Gastrocnemius medialis (tissue), 4 donors: Measurements from ENCODE around the gene XPO5. TPM values are rescaled to one million over a fixed set of nuclear protein-coding genes. Genes with fewer than 3 reads are reported as not detected.
"Not testable (repeated sequence)": the region's sequence is repeated elsewhere in the genome, so short reads cannot be mapped to it uniquely, and the experiment has no call there.

ENCODE experiments used
- ATAC-seq, 2 donors: fragments of 150-250 bp; one replicate each; pipeline ENCODE4 v1.9.1; 2016
- DNase-seq, 2 donors: peaks; one replicate each; pipeline ENCODE4 v3.0.0-alpha.2; 2019
- H3K27ac ChIP-seq, 4 donors: fragments of 200-600 bp; sonication (generic); 1 replicate in 1 of 4; 2 replicates in 3 of 4; pipeline ENCODE4 v1.5.1; 2016 to 2018; ENCODE audit warnings: mild to moderate bottlenecking in 2 of 4, moderate library complexity in 1 of 4
- H3K27me3 ChIP-seq, 3 donors: fragments of 200-600 bp; sonication (generic) in 2 of 3; 1 replicate in 1 of 3; 2 replicates in 2 of 3; pipeline versions ENCODE4 v1.5.1 to v1.6.0; 2016 to 2019; ENCODE audit warnings: mild to moderate bottlenecking in 1 of 3, moderate library complexity in 1 of 3
- H3K36me3 ChIP-seq, 2 donors: fragments of 200-600 bp; sonication (generic) in 1 of 2; one replicate each; pipeline ENCODE4 v1.5.1; 2017 to 2018
- H3K4me1 ChIP-seq, 2 donors: fragments of 200-600 bp; sonication (generic) in 1 of 2; one replicate each; pipeline ENCODE4 v1.5.1; 2016 to 2017; ENCODE audit warnings: mild to moderate bottlenecking in 2 of 2
- H3K4me3 ChIP-seq, 4 donors: fragments of 200-600 bp; sonication (generic) in 3 of 4; 1 replicate in 1 of 4; 2 replicates in 3 of 4; pipeline ENCODE4 v1.5.1; 2016 to 2019; ENCODE audit warnings: mild to moderate bottlenecking in 2 of 4
- H3K9me3 ChIP-seq, 3 donors: fragments of 200-600 bp; sonication (generic) in 2 of 3; 1 replicate in 1 of 3; 2 replicates in 2 of 3; pipeline ENCODE4 v1.5.1; 2016 to 2019
- POLR2A ChIP-seq, 2 donors: fragments of 450-650 bp; IDR thresholded peaks; one replicate each; pipeline ENCODE4 v1.6.1; 2017; ENCODE audit warnings: antibody characterized with exemption in 2 of 2, mild to moderate bottlenecking in 2 of 2, moderate library complexity in 2 of 2
- in situ Hi-C, 4 donors: fragments of 200-750 bp; cut with MboI; loops; one replicate each; pipeline versions ENCODE4 v1.15.0 to v1.8.0; 2017; ENCODE audit warnings: low sequenced_read_pairs in 4 of 4
- intact Hi-C: fragments of 100-400 bp; cut with DNase I; formaldehyde crosslinking; loops from one replicate; pipeline ENCODE4 v1.15.1; 2023; ENCODE audit warnings: low total_unique reads
- total RNA-seq, 4 donors: library from RNA; depleted of rRNA; stranded (reverse); fragments of >200 nt; gene quantifications; one replicate each; pipeline versions ENCODE4 v1.1.0 to v1.2.3, GENCODE V29; 2016
- TF ChIP-seq, protein P1 (sequence below), 5 experiments: fragments of 450-650 bp in 3 of 5; fragments of 200-600 bp in 2 of 5; sonication (generic) in 2 of 5; IDR thresholded peaks in 4 of 5; conservative IDR thresholded peaks in 1 of 5; 1 replicate in 4 of 5; 2 replicates in 1 of 5; pipeline ENCODE4 v1.5.1; 2016 to 2019; ENCODE audit warnings: antibody characterized with exemption in 5 of 5, mild to moderate bottlenecking in 3 of 5, moderate library complexity in 3 of 5

XPO5 gene
- total RNA-seq, 4 donors from 2014 or later = 11.8 to 21.8 (median 16.6) TPM

DNA sequence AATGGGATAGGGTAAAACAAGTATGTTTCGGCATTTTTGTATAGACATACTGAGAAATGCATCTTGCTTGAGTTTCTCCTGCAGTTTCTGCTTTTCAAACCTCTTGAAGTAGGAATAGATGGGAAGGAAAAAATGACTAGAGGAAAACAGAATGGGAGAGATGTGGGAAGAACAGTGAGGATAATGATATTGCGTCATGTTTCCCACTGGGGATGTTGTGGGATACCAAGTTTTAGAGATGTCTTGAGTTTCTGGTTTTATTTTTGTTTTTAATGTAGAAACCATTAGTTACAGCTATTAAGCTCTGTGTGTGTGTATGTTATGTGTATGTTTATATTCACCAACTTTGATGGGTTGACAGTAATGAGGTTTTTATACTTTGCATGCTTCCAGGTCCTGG, 24.8 kb upstream of the XPO5 start:
- Histone ChIP-seq H3K4me3 (no peak overlapping the region), H3K36me3 (peaks cover 0 to 53% of the 10 kb centered on the region in 2 donors), H3K4me1 (no peaks in the 10 kb centered on the region), H3K27me3 (no peaks in the 10 kb centered on the region), H3K27ac (no peak overlapping the region), H3K9me3 (no peaks in the 10 kb centered on the region)
- TF ChIP-seq, protein P1, sequence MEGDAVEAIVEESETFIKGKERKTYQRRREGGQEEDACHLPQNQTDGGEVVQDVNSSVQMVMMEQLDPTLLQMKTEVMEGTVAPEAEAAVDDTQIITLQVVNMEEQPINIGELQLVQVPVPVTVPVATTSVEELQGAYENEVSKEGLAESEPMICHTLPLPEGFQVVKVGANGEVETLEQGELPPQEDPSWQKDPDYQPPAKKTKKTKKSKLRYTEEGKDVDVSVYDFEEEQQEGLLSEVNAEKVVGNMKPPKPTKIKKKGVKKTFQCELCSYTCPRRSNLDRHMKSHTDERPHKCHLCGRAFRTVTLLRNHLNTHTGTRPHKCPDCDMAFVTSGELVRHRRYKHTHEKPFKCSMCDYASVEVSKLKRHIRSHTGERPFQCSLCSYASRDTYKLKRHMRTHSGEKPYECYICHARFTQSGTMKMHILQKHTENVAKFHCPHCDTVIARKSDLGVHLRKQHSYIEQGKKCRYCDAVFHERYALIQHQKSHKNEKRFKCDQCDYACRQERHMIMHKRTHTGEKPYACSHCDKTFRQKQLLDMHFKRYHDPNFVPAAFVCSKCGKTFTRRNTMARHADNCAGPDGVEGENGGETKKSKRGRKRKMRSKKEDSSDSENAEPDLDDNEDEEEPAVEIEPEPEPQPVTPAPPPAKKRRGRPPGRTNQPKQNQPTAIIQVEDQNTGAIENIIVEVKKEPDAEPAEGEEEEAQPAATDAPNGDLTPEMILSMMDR (IDR thresholded peaks at IDR 0.05 in 4 of 5, conservative IDR thresholded peaks at IDR 0.05 in 1 of 5) = no peak
- DNase-seq (no peak), ATAC-seq (no peak)
- intact Hi-C loops = no loop called here
- in situ Hi-C loops = loop anchor here in 1 of 4 donors (10.0 kb wide), 1 partner anchor 484 kb away; no protein-coding TSS in a partner anchor

DNA sequence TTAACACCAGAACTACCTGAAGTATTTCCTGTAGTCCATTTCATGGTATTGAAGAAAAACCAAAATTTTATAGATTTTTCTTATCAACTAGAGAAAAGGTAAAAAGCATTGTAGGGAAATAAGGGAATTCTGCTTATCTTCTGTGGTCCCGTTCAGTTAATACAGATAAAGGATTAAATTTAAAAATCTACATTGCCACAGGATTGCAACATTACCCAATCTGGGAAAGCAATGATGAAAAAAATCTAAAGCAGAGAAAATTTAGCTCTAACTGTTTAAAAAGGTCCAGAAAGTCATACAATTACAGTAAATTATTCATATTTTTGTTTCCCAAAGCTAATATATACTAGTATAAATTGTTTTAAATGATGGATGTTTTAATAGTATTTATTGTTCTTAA, 18.1 kb upstream of the XPO5 start:
- H3K4me1 ChIP-seq = no peaks in the 10 kb centered on the region
- intact Hi-C loops = no loop called here
- H3K36me3 ChIP-seq = peaks cover 0 to 25% of the 10 kb centered on the region in 2 donors
- in situ Hi-C loops = no loop called here
- DNase-seq (no peak), ATAC-seq (no peak)
- H3K9me3 ChIP-seq = no peaks in the 10 kb centered on the region
- H3K27me3 ChIP-seq = no peaks in the 10 kb centered on the region
- TF ChIP-seq, protein P1 (IDR thresholded peaks at IDR 0.05 in 4 of 5, conservative IDR thresholded peaks at IDR 0.05 in 1 of 5) = no peak
- no peak for TF ChIP-seq POLR2A (IDR thresholded peaks at IDR 0.05)
- no peak overlapping the region for H3K27ac ChIP-seq
- no peak overlapping the region for H3K4me3 ChIP-seq

DNA sequence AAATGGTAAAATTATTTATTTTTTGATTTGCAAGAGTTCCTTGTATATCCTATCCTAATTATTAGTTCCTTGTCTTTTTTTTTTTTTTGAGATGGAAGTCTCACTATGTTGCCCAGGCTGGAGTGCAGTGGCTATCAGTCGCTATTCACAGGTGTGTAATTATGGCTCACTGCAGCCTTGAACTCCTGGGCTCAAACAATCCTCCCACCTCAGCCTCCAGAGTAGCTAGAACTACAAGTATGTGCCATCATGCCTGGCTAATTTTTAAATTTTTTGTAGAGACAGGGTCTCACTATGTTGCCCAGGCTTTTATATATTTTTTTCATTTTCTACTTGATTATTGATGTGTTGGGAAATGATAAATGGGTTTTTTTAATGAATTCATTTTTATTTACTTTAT, 13.7 kb upstream of the XPO5 start:
- intact Hi-C loops, H3K4me3 ChIP-seq, H3K27me3 ChIP-seq, H3K9me3 ChIP-seq, H3K27ac ChIP-seq, H3K4me1 ChIP-seq, ATAC-seq, DNase-seq, in situ Hi-C loops: not testable (repeated sequence)
- H3K36me3 ChIP-seq = peaks cover 0 to 47% of the 10 kb centered on the region in 2 donors

DNA sequence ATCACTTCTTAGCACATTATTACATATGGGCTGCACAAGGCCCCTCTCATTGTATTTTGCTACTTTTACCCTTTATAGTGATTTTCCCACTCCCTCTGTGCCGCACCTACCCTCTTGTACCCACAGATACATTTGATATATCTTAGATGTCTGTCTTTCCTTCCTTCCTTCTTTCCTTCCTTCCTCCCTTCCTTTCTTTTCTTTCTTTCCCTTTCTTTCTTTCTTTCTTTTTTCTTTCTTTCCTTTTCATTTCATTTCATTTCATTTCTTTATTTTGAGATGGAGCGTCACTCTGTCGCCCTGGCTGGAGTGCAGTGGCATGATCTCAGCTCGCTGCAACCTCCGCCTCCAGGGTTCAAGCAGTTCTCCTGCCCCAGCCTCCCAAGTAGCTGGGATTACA, 12.4 kb upstream of the XPO5 start:
- Histone ChIP-seq H3K9me3 (no peaks in the 10 kb centered on the region), H3K27ac (no peak overlapping the region), H3K4me3 (no peak overlapping the region), H3K4me1 (no peaks in the 10 kb centered on the region), H3K27me3 (no peaks in the 10 kb centered on the region), H3K36me3 (peaks cover 0 to 61% of the 10 kb centered on the region in 2 donors)
- in situ Hi-C loops (no loop called here), intact Hi-C loops (no loop called here)
- no peak for DNase-seq
- TF ChIP-seq, protein P1 (IDR thresholded peaks at IDR 0.05 in 4 of 5, conservative IDR thresholded peaks at IDR 0.05 in 1 of 5) = no peak
- TF ChIP-seq POLR2A (IDR thresholded peaks at IDR 0.05) = no peak
- no peak for ATAC-seq

DNA sequence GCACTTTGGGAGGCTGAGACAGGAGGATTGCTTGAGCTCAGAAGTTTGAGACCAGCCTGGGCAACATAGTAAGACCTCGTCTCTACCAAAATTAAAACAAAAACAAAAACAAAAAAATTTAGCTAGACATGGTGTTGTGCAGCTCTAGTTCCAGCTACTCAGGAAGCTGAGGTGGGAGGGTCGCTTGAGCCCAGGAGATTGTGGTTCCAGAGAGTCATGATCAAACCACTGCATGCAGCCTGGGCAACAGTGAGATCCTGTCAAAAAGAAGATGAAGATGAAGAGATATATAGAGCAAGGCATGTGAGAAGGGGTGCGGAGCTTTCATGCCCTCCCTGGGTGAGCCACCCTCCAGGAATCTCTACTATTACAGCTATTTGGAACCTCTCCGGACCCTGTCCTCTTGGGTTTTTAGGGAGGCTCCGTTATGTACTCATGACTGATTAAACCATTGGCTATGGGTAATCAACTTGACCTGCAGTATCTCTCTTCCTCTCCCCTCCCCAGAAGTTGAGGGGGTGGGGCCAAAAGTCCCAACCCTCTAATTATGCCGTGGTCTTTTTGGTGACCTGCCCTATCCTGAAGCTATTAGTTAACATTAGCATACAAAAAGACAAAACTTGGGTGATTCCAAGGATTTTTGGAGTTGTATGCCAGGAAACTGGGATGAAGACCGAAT, 9.2 kb upstream of the XPO5 start:
- Histone ChIP-seq H3K4me1 (no peaks in the 10 kb centered on the region), H3K9me3 (no peaks in the 10 kb centered on the region), H3K4me3 (no peak overlapping the region), H3K36me3 (peaks cover 0 to 66% of the 10 kb centered on the region in 2 donors), H3K27me3 (no peaks in the 10 kb centered on the region), H3K27ac (no peak overlapping the region)
- ATAC-seq (no peak), DNase-seq (no peak)
- intact Hi-C loops (no loop called here), in situ Hi-C loops (no loop called here)
- TF ChIP-seq, protein P1 (IDR thresholded peaks at IDR 0.05 in 4 of 5, conservative IDR thresholded peaks at IDR 0.05 in 1 of 5) = no peak
- no peak for TF ChIP-seq POLR2A (IDR thresholded peaks at IDR 0.05)
